Stimulated activated CD4-positive, alpha-beta T cell treated with anti-CD3 and anti-CD28 coated beads, Interleukin-2, amount 100 ng/mL, for 48 hours (primary cell): ENCODE results near the gene PTPN3.

Source experiments
- DNase-seq, 2 donors: peaks; one replicate each; pipeline ENCODE4 v3.0.0-alpha.2; 2020

The PTPN3 gene

GRCh38 chr9:109500421-109500974 lies 2.4 kb upstream of the PTPN3 start:
- DNase-seq, result no peak

GRCh38 chr9:109499631-109500410 lies 1.7 kb upstream of the PTPN3 start:
- DNase-seq, result no peak

- DNase-seq, result no peak
These were observed 1.1 kb upstream of the PTPN3 start for GRCh38 chr9:109499093-109499630.

DNA sequence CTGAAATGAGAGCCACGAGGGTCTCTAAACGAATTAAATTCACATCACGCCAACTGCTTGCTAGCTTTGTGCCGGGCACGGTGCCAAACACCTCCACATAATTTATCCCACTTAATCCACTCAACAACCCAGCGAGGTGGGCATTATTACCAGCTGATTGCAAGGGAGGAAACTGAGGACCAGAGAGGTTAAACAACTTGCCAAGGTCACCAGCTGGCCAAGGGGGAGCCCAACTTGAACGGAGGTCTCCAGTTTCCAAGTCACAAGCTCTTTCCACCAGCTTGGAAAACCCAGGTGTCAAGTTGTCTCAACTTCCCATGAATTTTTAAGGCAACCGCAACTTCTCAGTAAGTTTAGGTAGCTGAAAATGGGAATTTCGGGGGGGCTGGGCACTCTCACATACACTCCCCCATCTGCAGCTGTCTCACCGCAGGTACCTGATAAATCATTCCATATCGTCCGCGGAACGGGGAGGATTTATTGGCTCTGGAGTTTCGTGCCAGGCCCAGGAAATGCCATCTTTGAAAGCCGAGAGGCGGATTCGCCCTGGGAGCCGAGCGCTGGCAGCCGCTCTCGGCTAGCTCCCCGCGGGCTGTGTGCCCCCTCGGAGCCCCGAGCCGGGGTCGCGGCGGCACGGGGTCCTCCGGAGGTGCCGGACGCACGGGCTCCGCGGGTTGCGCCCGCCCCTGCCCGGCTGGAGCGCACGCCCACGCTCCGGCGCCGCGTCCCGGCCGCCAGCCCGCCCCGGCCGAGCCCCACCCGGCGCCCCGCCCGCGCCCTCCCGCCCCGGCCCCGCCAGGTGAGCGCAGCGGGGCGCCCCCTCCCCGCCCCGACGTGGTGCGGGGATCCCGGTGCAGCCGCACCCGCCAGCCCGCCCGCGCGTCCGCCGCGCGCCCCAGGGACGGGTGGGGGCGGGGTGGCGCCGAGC lies 617 bp downstream of the PTPN3 start:
- DNase-seq, result no peak

- DNase-seq, result no peak
These were observed 1.3 kb downstream of the PTPN3 start for GRCh38 chr9:109496841-109497225.

- no peak for DNase-seq
These were observed 1.9 kb downstream of the PTPN3 start for GRCh38 chr9:109496218-109496617.

DNA sequence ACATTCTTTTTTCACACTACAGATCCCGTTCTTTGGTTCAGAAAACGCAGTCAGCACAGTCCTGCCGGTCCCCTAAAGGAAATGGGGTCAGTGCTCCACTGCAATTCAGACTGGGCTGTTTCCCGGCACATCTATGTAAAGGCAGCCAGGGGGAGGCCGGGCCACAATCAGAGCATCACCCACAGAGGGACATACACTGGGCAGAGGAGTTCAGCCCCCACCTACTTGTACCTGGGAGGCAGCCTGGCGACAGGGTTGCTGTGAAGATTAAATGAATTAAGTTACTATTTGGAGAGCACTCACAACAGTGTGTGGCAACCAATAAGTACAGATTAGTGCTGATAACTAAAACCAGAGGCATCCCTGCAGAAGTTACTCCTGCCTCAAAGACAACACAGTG lies 4.5 kb downstream of the PTPN3 start:
- no peak for DNase-seq

- no peak for DNase-seq
These were observed 6.5 kb downstream of the PTPN3 start for GRCh38 chr9:109491590-109491989.

- DNase-seq, result no peak
These were observed 9.2 kb downstream of the PTPN3 start for GRCh38 chr9:109488791-109489492.

DNA sequence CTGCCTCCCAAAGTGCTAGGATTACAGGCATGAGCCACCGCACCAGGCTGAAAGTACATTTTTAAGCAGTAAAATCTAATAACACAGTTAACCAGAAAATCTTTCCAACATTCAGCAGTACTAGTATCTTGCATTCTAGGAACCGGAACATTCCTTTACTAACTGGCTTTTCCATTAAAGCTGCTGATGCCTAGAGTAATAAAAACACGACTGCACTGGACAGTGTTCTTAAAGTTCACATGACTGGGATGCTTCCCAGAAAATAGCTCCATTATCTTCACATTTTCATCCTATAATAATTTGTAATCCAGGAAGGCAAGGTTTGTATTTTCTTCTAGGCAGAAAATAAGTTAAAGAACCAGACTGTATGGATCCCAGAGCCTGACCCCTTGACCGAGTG lies 9.8 kb downstream of the PTPN3 start:
- no peak for DNase-seq

DNA sequence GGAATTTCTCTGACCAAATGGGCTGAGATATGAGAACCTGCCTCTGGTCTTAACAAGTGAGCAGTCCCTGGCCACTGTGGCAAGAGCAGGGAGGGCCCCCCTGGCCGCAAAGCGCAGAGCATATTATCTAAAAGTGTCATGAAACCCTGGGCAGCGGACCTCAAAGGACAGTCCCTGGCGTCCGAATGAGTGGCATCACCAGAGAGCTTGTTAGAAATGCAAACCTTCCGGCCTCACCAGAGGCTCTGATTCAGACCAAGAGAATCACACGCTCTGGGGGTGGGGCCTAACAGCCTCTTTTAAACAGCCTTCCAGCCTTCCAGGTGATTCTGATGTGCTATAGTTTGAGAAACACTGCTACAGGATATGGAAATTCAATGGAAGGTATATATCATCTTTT lies 10.9 kb downstream of the PTPN3 start:
- DNase-seq, result no peak

- no peak for DNase-seq
These were observed 14.2 kb downstream of the PTPN3 start for GRCh38 chr9:109483744-109484429.

DNA sequence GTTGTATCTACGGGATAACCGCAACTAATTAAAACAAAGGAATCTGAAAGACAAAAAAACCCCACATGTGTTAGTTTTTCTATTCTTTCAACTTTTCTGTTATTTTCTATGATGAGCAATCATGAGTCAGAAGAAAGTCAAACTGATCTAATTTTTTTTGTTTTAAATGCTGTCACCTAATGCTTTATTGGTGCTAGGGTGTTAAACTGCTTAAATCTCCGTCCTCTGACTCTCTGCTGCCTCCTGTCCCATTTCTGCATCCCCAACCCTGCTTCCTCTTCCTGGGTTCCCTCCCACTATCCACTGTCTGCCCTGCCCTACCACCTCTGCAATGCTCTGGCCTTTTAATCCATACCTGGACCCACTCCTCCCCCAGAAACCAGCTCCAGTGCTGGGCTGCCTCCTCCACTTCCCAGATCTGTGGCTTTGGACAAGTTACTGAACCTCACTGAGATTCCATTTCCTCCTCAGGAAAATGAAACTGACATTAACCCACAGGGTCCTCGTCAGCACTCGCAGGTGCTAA lies 15.7 kb downstream of the PTPN3 start:
- DNase-seq, result no peak

- DNase-seq, result no peak
These were observed 16.3 kb downstream of the PTPN3 start for GRCh38 chr9:109481856-109482255.

- DNase-seq, result no peak
These were observed 18.3 kb downstream of the PTPN3 start for GRCh38 chr9:109479822-109480221.

DNA sequence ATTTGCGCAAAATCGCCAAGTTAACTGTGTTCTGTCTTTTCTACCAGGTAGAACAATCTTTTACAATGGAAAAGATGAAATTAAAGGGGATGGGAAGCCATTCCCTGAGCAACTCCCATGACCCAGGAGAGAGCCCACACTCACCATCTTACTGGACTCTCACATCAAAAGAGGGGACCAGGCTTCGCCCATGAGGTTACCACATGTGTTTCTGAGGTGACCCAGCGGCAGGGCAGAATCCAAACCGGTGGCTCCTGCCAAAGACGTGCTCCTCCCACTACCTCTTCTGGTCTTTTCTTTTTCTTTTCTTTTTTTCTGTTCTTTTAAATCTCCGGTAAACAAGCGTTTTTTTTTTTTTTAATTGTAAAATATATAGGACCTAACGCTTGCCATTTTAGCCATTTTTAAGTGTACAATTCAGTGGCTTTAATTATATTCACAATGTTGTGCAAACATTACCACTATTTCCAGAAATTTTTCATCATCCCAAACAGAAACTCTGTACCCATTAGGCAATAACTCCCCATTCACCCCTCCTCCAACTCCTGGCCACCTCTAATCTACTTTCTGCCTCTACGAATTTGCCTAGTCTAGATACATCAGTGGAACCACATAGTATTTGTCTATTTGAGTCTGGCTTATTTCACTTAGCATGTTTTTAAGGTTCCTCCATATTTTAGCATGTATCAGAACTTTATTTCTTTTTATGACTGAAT lies 19.3 kb downstream of the PTPN3 start:
- no peak for DNase-seq

- DNase-seq, result no peak
These were observed 20.0 kb downstream of the PTPN3 start for GRCh38 chr9:109478051-109478563.

- no peak for DNase-seq
These were observed 20.7 kb downstream of the PTPN3 start for GRCh38 chr9:109477258-109478050.

DNA sequence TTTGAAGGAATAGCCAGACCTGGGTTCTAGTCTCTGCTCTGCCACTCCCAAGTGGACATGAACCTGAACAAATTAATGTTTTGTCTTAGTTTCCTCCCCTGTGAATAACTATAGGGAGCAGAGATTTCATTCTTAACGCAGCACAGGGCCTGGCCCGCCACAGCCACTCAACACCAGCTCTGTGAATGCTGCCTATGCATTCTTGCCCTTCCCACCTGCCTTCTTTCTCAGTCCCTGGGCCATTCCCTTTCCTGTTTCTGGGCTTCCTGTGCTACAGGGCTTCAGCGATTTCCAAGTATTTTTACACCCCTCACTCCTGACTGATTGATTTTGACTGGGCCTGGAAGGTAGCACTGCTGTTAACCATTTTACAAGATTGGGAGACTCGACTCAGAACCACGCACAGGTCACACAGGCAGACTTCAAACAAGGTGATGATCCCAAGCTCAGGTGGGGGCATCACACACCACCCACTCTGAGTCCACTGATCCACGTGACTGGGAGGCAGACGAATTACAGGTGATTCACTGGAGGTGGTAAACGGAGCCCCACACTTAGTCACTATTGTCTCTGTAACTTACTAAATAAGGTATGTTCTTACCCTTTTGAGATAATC lies 21.4 kb downstream of the PTPN3 start:
- no peak for DNase-seq

DNA sequence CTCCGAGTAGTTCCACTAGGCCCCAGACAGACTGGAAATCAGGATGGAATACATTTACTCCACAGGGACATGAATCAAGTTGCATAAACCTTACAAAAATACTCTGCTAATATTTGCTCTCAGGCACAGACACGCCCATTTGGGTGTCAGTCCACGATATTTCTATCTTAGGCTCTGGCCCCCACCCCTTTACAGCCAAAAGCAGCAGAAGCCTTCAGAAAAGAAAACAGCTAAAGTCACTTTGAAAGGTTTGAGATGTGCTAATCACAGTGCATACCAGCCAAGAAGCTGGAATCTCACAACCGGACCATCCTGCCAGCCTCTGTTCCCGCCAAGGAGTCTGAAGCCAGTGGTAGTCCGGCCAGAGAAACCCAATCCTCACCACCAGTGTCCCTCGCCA lies 22.6 kb downstream of the PTPN3 start:
- DNase-seq, result no peak
